Epithelial cell of proximal tubule (primary cell): ENCODE data around the gene RETSAT. TPM values are rescaled to one million over a fixed set of nuclear protein-coding genes. Genes with fewer than 3 reads are reported as not detected.
"Not testable (repeated sequence)": the region's sequence is repeated elsewhere in the genome, so short reads cannot be mapped to it uniquely, and the experiment has no call there.

ENCODE experiments used
- DNase-seq: peaks from one replicate; pipeline ENCODE4 v3.0.0-alpha.2; 2011; ENCODE audit warnings: low read depth
- H3K4me3 ChIP-seq: 2 replicates; pipeline ENCODE4 v1.5.1; 2011; ENCODE audit warnings: low read depth, mild to moderate bottlenecking, low read length
- total RNA-seq: library from RNA; depleted of rRNA; stranded (reverse); fragments of >200 nt; gene quantifications from 2 replicates; pipeline ENCODE4 v1.2.3, GENCODE V29; 2015
- TF ChIP-seq, protein P1 (sequence below): conservative IDR thresholded peaks from 2 replicates; pipeline ENCODE4 v1.5.1; 2012; ENCODE audit warnings: low read depth, mild to moderate bottlenecking, low read length

Gene RETSAT
- total RNA-seq, 1 donor from 2014 or later = 29.1 TPM

DNA sequence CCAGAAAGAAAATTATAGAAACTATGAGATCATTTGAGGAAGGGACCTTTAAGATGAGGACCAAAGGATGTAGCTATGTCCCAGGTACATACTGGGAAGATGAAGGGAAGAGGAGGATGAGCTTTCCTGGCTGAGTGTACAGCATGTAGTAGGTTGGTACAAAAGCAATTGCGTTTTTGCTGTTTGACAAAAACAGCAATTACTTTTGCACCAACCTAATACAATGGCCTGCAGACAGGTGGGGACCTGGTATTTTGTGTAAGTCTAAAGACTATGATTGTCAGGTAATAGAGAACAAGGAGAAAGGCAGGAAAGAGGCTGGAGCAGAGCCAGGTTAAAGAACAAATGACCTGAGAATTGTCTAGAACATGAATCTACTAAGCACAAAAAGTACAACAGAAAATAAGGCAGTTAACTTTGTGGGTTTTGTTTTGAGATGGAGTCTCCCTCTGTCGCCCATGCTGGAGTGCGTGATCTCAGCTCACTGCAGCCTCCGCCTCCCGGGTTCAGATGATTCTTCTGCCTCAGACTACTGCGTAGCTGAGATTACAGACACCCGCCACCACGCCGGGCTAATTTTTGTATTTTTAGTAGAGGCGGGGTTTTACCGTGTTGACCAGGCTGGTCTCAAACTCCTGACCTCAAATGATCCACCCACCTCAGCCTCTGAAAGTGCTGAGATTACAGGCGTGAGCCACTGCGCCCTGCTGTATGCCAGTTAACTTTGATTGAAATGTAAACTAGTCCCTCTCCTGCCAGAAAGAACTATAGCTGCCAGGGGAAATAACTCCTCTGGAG, 23.3 kb downstream of the RETSAT start:
- TF ChIP-seq, protein P1, sequence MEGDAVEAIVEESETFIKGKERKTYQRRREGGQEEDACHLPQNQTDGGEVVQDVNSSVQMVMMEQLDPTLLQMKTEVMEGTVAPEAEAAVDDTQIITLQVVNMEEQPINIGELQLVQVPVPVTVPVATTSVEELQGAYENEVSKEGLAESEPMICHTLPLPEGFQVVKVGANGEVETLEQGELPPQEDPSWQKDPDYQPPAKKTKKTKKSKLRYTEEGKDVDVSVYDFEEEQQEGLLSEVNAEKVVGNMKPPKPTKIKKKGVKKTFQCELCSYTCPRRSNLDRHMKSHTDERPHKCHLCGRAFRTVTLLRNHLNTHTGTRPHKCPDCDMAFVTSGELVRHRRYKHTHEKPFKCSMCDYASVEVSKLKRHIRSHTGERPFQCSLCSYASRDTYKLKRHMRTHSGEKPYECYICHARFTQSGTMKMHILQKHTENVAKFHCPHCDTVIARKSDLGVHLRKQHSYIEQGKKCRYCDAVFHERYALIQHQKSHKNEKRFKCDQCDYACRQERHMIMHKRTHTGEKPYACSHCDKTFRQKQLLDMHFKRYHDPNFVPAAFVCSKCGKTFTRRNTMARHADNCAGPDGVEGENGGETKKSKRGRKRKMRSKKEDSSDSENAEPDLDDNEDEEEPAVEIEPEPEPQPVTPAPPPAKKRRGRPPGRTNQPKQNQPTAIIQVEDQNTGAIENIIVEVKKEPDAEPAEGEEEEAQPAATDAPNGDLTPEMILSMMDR = no peak
- DNase-seq = no peak
- no peak overlapping the region for H3K4me3 ChIP-seq

DNA sequence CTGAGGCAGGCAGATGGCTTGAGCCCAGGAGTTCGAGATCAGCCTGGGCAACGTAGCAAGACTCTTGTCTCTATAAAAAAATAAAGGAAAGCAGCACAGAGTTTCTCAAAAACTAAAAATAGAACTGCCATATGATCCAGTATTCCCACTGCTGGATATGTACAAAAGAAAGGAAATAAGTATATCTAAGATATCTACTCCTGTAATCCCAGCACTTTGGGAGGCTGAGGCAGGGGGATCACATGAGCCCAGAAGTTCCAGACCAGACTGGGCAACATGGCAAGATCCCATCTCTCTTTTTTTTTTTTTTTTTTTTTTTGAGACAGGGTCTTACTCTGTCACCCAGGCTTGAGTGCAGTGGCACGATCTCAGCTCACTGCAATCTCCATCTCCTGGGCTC, 24.6 kb downstream of the RETSAT start:
- H3K4me3 ChIP-seq, DNase-seq: not testable (repeated sequence)

DNA sequence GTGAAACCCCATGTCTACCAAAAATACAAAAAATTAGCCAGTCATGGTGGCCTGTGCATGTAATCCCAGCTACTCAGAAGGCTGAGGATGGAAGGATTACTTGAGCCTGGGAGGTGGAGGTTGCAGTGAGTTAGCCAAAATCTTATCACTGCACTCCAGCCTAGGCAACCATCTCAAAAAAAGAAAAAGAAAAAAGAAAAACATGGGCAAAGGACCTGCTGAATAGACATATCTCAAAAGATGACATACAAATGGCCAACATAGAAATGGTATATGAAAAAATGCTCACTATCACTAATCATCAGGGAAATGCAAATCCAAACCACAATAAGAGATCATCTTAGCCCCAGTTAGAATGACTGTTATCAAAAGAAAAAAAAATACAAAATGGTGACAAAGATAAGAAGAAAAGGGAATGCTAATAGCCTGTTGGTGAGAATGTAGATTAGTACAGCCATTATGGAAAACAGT, 25.1 kb downstream of the RETSAT start:
- no peak overlapping the region for H3K4me3 ChIP-seq
- TF ChIP-seq, protein P1 = no peak
- no peak for DNase-seq

DNA sequence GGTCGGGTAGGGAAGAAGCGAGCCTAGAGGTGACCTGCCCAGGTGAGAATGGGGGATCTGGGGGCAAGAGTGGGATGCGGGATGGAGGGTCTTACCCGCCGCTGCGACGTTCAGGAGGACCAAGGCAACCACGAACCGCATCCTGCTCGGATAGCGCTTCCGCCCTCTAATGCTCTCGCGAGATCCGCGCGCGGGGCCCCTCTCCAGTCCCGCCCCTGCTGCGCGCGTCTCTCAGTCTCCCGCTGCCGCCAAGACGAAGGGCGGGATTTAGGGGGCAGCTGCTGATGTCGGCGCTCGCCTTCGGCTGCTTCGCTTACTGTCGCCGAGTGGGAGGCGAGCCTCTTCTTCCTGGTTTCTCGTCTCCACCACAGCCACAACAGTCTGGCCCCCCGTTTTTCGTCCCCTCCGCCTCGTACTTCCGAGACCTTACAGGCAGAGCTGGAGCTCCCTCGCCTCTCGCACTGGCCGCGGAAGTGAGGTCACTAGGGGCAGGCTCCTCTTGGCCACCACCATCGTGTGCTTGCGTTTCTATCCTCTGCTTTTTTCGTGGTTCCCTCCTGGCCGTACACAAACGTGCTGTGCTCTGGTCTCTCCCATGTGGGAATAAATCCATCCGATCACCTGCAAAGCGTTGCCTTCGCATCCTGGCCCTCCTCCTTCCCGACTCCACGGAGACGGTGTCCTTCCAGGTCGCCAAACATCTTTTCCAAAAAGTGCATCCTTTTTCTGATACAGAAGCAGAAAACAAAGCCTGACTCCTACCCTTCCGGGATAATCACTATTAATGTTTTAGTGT, 26.3 kb downstream of the RETSAT start, which contains the start of gene TGOLN2:
Gene TGOLN2 (minus strand): TSS at position 168 of the 796 bp plus-strand sequence. CDS start 27 bp downstream, at position 141.
- DNase-seq = no peak
- H3K4me3 ChIP-seq = peak within 1 kb of the TSS; percentile 76
- TF ChIP-seq, protein P1 = peak; percentile 10

DNA sequence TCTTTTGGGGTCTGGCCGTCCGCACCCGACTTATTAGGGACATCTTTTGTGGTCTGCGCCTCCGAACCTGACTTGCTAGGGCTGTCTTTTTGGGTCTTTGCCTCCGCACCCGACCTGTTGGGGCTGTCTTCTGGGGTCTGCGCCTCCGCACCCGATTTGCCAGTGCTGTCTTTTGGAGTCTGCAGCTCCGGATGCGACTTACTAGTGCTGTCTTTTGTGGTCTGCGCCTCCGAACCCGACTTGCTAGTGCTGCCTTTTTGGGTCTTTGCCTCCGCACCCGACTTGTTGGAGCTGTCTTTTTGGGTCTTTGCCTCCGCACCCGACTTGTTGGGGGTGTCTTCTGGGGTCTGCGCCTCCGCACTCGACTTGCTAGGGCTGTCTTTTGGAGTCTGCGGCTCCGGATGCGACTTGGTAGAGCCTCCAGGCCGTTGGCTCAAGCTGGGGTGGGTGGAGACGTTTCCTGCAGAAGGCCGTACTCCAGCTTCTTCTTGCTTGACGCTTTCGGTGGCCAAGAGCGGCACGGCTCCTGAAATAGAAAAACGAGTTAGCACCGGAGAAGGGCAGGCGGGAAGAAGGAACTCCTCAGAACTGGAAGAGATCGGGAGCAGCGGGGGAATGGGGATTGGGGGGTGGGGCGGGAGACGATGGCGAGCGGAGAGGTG, 27.0 kb downstream of the RETSAT start:
- DNase-seq = no peak
- TF ChIP-seq, protein P1 = no peak
- H3K4me3 ChIP-seq = peak overlapping the region; percentile 76

DNA sequence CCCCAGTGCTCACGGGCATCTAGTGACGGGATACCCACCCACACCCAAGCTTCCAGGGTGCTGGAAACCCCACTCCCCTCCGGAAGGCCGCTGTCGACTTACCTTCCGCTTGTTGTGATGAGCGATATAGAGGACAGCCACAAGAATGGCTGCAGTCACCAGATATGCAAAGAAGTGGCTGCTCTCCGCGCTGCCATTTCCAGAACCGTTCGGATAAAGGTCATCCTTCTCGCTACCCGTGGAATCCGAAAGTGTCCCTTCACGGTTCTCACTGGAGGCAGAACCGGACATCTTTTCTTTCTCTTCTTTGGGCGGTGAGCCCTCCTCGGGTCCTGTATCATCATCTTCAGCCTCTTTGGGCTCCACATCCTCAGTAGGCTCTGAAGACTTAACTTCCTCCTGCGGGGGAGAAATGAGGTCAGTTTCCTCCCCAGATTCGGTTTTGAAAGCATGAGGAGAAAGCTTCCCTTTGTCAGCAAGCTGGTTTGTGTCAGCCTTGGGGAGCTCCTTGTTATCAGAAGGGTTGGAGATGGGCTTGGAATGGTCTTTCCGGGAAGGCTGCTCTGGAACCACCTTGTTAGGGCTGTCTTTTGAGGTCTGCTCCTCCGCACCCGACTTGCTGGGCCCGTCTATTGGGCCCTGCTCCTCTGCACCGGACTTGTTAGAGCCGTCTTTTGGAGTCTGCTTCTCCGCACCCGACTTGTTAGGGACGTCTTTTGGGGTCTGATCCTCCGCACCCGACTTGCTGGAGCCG, 27.7 kb downstream of the RETSAT start:
- peak overlapping the region; percentile 76 for H3K4me3 ChIP-seq
- DNase-seq = no peak
- TF ChIP-seq, protein P1 = no peak
